K562 (cell line): Measurements from ENCODE around the gene WDR35. TPM values are rescaled to one million over a fixed set of nuclear protein-coding genes. Genes with fewer than 3 reads are reported as not detected.
A peak's percentile ranks its signal among the peaks of the same experiment; 100 is the strongest.

Source experiments
- BRF1 ChIP-seq: IDR thresholded peaks from 3 replicates; pipeline ENCODE4 v1.6.1; 2011; ENCODE audit warnings: borderline replicate concordance, mild to moderate bottlenecking; ENCODE audit not compliant: insufficient read length; ENCODE audit errors: extremely low read depth
- HNRNPL ChIP-seq: fragments of 200-400 bp; formaldehyde crosslinking; IDR thresholded peaks from 2 replicates; pipeline ENCODE4 v1.6.1; 2017; ENCODE audit warnings: low read depth, mild to moderate bottlenecking, low read length
- HNRNPLL ChIP-seq: fragments of 200-400 bp; formaldehyde crosslinking; IDR thresholded peaks from 2 replicates; pipeline ENCODE4 v1.6.1; 2017; ENCODE audit warnings: low read length, low read depth, mild to moderate bottlenecking; ENCODE audit not compliant: poor library complexity, severe bottlenecking
- KAT2B ChIP-seq: IDR thresholded peaks from one replicate; pipeline ENCODE4 v1.6.1; 2012; ENCODE audit warnings: low read depth, mild to moderate bottlenecking, control low read depth, inconsistent platforms, low read length, moderate library complexity
- KDM2B ChIP-seq: fragments of 250-450 bp; sonication (Bioruptor Pico); IDR thresholded peaks from 2 replicates; pipeline ENCODE4 v1.8.0; 2021; ENCODE audit warnings: mild to moderate bottlenecking, moderate library complexity
- NR2C2 ChIP-seq, 2 experiments: fragments of 200-800 bp in 1 of 2; sonication (Bioruptor generic) in 1 of 2; sonication (generic) in 1 of 2; formaldehyde crosslinking in 1 of 2; IDR thresholded peaks; 2 replicates each; pipeline versions ENCODE4 v1.6.1 to v1.8.0; 2016 to 2022; ENCODE audit warnings: mild to moderate bottlenecking in 1 of 2, missing compliant biosample characterization in 1 of 2, missing genetic modification characterization in 1 of 2, missing genetic modification reagents in 1 of 2
- PML ChIP-seq: IDR thresholded peaks from 2 replicates; pipeline ENCODE4 v1.6.1; 2012; ENCODE audit warnings: low read length, inconsistent platforms
- THRAP3 ChIP-seq: fragments of 450-650 bp; IDR thresholded peaks from 2 replicates; pipeline ENCODE4 v1.6.1; 2016; ENCODE audit warnings: mild to moderate bottlenecking, inconsistent platforms, borderline replicate concordance
- TSC22D4 ChIP-seq: fragments of 450-650 bp; IDR thresholded peaks from 2 replicates; pipeline ENCODE4 v1.6.1; 2016; ENCODE audit warnings: missing genetic modification characterization, missing biosample characterization, control low read depth
- ZNF551 ChIP-seq: fragments of 250-450 bp; sonication (Bioruptor Pico); IDR thresholded peaks from 2 replicates; pipeline ENCODE4 v1.5.0; 2021; ENCODE audit warnings: mild to moderate bottlenecking, moderate library complexity
- polyA plus RNA-seq, 8 experiments: library from polyadenylated mRNA; depleted of rRNA in 4 of 8; stranded (reverse) in 5 of 8; unstranded in 3 of 8; fragments of >200 nt; fragmentation: Nextera tagmentation in 2 of 8; fragmentation: Illumina TruSeq in 1 of 8; extraction: Ambion mirVana in 2 of 8; extraction: Trizol in 1 of 8; gene quantifications; 2 replicates each; pipeline versions ENCODE4 v1.2.1 to v1.2.3, GENCODE V29; 2011 to 2014; ENCODE audit warnings: inconsistent platforms in 1 of 8, missing spikeins in 1 of 8
- total RNA-seq, 7 experiments: library from RNA; depleted of rRNA in 6 of 7; stranded (reverse); fragments of >200 nt in 6 of 7; fragmentation: Illumina TruSeq in 2 of 7; extraction: Trizol in 2 of 7; gene quantifications; 2 replicates each; pipeline versions ENCODE4 v1.2.1 to v1.2.3, GENCODE V29; 2011 to 2021; ENCODE audit warnings: low replicate concordance in 1 of 7
- TF ChIP-seq, protein P1 (sequence below), 3 experiments: fragments of 200-800 bp in 1 of 3; fragments of 250-450 bp in 1 of 3; fragments of 450-650 bp in 1 of 3; sonication (Bioruptor Pico) in 1 of 3; sonication (Bioruptor generic) in 1 of 3; formaldehyde crosslinking in 1 of 3; IDR thresholded peaks; 2 replicates each; pipeline versions ENCODE4 v1.6.1 to v1.8.0; 2016 to 2022; ENCODE audit warnings: mild to moderate bottlenecking in 2 of 3, missing genetic modification characterization in 2 of 3, missing compliant biosample characterization in 1 of 3, moderate library complexity in 1 of 3
- TF ChIP-seq, protein P2 (sequence below): fragments of 450-650 bp; conservative IDR thresholded peaks from 2 replicates; pipeline ENCODE4 v1.6.1; 2016; ENCODE audit warnings: missing genetic modification characterization, low read depth, mild to moderate bottlenecking, missing compliant biosample characterization, moderate library complexity
- TF ChIP-seq, protein P3 (sequence below): fragments of 250-450 bp; sonication (Bioruptor Pico); IDR thresholded peaks from 2 replicates; pipeline ENCODE4 v1.9.0; 2021; ENCODE audit warnings: mild to moderate bottlenecking
- TF ChIP-seq, protein P4 (sequence below): fragments of 200-400 bp; formaldehyde crosslinking; IDR thresholded peaks from 2 replicates; pipeline ENCODE4 v1.6.1; 2017; ENCODE audit warnings: mild to moderate bottlenecking, low read depth, low read length, moderate library complexity
- TF ChIP-seq, protein P5 (sequence below): fragments of 250-450 bp; sonication (Bioruptor Pico); IDR thresholded peaks from 2 replicates; pipeline ENCODE4 v1.4.0; 2020; ENCODE audit warnings: mild to moderate bottlenecking, moderate library complexity, borderline replicate concordance

The WDR35 gene
- total and polyA plus RNA-seq, 9 of the 15 experiments (the other 6 are each of a cell fraction or from before 2014, with no cell fraction given): 3.3 to 13.1 (median 8.0) TPM

DNA sequence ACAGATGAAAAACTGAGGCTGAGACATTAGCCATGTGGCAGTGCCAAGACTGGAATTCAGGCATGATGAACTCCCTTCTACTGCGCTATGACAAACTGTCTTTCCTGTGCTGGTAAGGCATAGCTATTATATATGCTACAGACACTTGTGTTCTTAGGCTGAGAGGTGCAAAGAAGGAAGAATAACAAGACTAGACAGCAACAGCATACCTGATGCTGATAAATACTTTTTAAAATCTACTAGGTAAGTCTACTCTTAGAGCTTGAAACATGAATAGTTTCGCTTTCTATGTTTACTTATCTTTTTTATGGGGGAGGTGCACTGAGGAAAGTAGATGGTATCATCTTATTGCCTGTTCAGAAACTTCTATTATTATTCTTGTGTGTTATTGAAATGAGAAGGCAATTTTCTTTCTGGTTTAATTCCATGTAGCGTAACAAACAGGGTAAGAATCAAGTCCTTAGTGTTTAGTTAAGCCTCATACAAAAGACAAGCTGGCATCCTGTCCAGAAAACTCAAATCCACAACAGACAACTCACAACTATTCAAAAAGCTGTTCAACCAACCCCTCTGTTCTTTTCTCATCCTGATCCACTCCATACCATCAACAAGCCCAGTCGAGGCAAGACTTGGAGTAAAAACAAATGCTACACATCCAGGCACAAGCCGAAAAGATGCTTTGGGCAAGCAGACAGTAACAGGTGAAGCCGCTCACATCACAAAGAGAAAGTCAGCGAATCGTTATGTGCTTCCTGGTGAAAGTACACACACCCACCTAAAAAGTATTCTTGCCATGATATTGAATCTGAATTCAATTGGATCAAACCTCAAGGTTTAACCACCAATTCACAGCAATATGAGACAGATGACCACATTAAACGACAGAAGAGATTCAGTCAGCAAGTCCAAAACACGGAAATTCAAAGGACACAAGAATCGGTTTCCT, 89.6 kb downstream of the WDR35 start (continued):
- TF ChIP-seq, protein P1, sequence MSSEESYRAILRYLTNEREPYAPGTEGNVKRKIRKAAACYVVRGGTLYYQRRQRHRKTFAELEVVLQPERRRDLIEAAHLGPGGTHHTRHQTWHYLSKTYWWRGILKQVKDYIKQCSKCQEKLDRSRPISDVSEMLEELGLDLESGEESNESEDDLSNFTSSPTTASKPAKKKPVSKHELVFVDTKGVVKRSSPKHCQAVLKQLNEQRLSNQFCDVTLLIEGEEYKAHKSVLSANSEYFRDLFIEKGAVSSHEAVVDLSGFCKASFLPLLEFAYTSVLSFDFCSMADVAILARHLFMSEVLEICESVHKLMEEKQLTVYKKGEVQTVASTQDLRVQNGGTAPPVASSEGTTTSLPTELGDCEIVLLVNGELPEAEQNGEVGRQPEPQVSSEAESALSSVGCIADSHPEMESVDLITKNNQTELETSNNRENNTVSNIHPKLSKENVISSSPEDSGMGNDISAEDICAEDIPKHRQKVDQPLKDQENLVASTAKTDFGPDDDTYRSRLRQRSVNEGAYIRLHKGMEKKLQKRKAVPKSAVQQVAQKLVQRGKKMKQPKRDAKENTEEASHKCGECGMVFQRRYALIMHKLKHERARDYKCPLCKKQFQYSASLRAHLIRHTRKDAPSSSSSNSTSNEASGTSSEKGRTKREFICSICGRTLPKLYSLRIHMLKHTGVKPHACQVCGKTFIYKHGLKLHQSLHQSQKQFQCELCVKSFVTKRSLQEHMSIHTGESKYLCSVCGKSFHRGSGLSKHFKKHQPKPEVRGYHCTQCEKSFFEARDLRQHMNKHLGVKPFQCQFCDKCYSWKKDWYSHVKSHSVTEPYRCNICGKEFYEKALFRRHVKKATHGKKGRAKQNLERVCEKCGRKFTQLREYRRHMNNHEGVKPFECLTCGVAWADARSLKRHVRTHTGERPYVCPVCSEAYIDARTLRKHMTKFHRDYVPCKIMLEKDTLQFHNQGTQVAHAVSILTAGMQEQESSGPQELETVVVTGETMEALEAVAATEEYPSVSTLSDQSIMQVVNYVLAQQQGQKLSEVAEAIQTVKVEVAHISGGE (CRISPR knock-in tag; IDR thresholded peaks at IDR 0.05): no peak
- no peak for TF ChIP-seq KAT2B
- no peak for TF ChIP-seq TSC22D4 (tag)
- TF ChIP-seq, protein P2, sequence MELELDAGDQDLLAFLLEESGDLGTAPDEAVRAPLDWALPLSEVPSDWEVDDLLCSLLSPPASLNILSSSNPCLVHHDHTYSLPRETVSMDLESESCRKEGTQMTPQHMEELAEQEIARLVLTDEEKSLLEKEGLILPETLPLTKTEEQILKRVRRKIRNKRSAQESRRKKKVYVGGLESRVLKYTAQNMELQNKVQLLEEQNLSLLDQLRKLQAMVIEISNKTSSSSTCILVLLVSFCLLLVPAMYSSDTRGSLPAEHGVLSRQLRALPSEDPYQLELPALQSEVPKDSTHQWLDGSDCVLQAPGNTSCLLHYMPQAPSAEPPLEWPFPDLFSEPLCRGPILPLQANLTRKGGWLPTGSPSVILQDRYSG (tag): no peak
- TF ChIP-seq NR2C2 (CRISPR knock-in tag; IDR thresholded peaks at IDR 0.05): no peak
- TF ChIP-seq NR2C2 (tag; IDR thresholded peaks at IDR 0.05): no peak
- TF ChIP-seq, protein P3, sequence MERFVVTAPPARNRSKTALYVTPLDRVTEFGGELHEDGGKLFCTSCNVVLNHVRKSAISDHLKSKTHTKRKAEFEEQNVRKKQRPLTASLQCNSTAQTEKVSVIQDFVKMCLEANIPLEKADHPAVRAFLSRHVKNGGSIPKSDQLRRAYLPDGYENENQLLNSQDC: no peak
- TF ChIP-seq BRF1: no peak
- TF ChIP-seq PML: peak; percentile 30; the same call in 1 of the 2 replicates
- TF ChIP-seq KDM2B (CRISPR knock-in tag): no peak
- TF ChIP-seq HNRNPLL: no peak
- TF ChIP-seq, protein P4, sequence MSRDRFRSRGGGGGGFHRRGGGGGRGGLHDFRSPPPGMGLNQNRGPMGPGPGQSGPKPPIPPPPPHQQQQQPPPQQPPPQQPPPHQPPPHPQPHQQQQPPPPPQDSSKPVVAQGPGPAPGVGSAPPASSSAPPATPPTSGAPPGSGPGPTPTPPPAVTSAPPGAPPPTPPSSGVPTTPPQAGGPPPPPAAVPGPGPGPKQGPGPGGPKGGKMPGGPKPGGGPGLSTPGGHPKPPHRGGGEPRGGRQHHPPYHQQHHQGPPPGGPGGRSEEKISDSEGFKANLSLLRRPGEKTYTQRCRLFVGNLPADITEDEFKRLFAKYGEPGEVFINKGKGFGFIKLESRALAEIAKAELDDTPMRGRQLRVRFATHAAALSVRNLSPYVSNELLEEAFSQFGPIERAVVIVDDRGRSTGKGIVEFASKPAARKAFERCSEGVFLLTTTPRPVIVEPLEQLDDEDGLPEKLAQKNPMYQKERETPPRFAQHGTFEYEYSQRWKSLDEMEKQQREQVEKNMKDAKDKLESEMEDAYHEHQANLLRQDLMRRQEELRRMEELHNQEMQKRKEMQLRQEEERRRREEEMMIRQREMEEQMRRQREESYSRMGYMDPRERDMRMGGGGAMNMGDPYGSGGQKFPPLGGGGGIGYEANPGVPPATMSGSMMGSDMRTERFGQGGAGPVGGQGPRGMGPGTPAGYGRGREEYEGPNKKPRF: no peak
- no peak for TF ChIP-seq ZNF551 (CRISPR knock-in tag)
- TF ChIP-seq, protein P5, sequence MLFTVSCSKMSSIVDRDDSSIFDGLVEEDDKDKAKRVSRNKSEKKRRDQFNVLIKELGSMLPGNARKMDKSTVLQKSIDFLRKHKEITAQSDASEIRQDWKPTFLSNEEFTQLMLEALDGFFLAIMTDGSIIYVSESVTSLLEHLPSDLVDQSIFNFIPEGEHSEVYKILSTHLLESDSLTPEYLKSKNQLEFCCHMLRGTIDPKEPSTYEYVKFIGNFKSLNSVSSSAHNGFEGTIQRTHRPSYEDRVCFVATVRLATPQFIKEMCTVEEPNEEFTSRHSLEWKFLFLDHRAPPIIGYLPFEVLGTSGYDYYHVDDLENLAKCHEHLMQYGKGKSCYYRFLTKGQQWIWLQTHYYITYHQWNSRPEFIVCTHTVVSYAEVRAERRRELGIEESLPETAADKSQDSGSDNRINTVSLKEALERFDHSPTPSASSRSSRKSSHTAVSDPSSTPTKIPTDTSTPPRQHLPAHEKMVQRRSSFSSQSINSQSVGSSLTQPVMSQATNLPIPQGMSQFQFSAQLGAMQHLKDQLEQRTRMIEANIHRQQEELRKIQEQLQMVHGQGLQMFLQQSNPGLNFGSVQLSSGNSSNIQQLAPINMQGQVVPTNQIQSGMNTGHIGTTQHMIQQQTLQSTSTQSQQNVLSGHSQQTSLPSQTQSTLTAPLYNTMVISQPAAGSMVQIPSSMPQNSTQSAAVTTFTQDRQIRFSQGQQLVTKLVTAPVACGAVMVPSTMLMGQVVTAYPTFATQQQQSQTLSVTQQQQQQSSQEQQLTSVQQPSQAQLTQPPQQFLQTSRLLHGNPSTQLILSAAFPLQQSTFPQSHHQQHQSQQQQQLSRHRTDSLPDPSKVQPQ: no peak
- TF ChIP-seq HNRNPL: no peak
- 0 out of 2 replicates have a peak, but pooled peaks have one; percentile 13 for TF ChIP-seq THRAP3
